Left renal cortex interstitium (tissue), 4 donors: ENCODE data around the gene ANO6. TPM values are rescaled to one million over a fixed set of nuclear protein-coding genes. Genes with fewer than 3 reads are reported as not detected.
"Not testable (repeated sequence)": the region's sequence is repeated elsewhere in the genome, so short reads cannot be mapped to it uniquely, and the experiment has no call there.

Experiments
- DNase-seq, 4 donors: peaks; one replicate each; pipeline ENCODE4 v3.0.0-alpha.2; 2013; ENCODE audit warnings: low read depth in 4 of 4, low spot score in 2 of 4, missing footprints in 1 of 4
- polyA plus RNA-seq, 4 donors: library from polyadenylated mRNA; unstranded; fragments of 120-200 nt; gene quantifications; one replicate each; pipeline ENCODE4 v1.2.1, GENCODE V29; 2013; ENCODE audit not compliant: insufficient read length in 4 of 4

The ANO6 gene, protein sequence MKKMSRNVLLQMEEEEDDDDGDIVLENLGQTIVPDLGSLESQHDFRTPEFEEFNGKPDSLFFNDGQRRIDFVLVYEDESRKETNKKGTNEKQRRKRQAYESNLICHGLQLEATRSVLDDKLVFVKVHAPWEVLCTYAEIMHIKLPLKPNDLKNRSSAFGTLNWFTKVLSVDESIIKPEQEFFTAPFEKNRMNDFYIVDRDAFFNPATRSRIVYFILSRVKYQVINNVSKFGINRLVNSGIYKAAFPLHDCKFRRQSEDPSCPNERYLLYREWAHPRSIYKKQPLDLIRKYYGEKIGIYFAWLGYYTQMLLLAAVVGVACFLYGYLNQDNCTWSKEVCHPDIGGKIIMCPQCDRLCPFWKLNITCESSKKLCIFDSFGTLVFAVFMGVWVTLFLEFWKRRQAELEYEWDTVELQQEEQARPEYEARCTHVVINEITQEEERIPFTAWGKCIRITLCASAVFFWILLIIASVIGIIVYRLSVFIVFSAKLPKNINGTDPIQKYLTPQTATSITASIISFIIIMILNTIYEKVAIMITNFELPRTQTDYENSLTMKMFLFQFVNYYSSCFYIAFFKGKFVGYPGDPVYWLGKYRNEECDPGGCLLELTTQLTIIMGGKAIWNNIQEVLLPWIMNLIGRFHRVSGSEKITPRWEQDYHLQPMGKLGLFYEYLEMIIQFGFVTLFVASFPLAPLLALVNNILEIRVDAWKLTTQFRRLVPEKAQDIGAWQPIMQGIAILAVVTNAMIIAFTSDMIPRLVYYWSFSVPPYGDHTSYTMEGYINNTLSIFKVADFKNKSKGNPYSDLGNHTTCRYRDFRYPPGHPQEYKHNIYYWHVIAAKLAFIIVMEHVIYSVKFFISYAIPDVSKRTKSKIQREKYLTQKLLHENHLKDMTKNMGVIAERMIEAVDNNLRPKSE
- polyA plus RNA-seq, result 10 to 100 TPM; 64.5 to 79.7 (median 68.0) TPM

DNA sequence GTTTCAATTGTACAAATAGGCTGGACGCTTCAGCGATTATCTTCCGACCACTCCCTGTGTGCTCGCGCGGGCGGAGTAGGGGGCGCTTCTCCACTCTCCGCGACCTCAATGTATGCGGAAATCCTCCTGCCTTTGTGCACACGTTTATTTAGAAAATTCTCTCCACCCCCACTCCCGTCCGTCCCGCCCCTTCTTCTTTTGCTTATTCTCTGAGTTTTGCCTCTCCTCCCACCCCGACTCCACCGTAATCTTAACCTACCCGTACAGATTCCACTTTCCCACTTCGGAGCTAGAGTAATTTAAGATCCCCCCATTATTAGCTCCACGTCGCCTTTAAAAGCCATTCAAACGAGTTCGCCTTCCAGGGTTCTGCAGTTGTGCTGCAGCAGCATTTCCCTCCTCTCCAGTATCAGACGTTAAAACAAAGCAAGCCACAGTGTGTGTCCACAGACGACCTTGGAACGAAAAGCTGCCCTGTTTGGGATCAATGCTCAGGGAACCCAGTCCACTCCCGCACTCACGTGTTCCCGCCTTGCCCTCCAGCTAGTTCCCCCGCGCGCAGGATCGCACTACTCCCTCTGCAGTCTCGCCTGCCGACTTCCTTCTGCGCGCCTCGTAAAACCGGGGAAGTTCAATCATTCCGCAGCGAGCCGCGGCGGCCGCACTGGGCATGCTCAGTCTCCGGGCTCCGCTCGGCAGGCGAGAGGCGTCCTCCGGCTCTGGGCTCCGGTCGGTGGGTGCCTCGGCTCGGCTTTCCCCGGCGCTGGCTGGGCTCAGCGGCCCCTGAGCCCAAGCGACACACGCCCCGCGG is at the start of gene ANO6:
TSS of gene ANO6 (plus strand) at position 677 of the 811 bp plus-strand sequence. CDS start 227 bp downstream, outside the sequence.
- peak; percentile 76 to 90 (median 83) for DNase-seq

DNA sequence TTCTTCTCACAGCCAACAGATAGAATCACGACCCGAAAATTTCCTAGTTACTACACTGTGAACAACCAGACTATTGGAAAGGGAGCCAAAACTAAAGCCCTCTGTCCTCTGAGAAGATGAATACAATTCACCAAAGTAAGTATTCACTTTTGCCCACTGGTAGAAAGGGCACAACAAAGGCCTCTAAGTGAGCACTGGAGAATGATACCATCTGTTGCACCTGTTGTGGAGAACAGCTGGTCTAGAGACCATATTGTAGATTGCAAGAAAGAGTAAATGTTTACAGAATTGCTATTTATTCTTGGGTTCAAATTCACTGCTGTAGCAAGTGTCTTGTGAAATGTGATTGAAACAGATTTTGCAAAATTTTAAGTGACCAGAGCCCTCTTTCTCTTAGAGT is 46.9 kb upstream of the ANO6 start:
- no peak for DNase-seq

DNA sequence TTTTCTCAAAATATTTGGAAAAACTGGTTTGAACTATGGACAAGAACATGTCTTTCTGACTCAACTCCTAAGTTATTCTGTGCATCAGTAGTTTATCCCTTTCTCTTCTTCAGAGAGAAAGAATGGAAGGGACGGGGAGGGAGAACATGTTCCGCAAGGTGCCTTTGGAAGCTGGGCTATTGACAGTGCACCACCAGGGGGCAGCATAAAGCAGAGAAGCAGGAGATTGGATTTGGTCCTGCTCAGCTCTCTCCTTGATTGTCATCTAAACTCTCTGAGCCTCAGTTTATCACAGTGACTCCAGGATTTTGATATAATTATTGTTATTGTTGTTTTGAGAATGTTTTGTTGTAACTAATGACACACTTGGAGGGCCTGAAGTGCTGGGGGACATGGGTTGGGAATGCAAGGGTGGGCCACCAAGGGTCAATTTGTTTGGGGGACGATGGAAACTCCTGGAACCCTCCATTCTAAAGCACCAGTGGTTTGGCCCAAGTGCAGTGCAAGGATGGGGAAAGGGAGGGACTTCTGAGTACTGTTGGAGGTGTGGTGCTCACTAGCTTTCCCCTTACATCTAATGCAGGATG is 45.3 kb upstream of the ANO6 start:
- DNase-seq, result peak in 3 of 4 donors; percentile 18 to 45 (median 22)

DNA sequence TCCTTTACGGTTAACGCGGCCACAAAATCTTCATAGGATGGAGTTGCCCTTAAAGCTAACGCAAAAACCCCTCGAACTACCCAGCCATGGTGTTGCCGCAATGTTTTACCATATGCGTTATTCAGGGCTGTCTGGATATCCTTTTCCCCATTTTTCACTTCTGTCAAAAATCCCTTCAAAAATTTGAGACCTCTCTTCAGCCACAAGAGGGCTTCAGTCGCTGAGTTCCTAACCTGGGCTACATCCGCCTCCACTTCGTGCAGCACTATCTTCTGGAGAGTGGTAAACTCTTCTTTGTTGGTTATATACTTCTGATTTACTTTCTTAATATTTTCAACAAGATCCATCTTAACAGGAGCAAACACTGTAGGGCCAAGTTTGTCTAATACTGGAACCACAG is 42.6 kb upstream of the ANO6 start:
- DNase-seq, result not testable (repeated sequence)

DNA sequence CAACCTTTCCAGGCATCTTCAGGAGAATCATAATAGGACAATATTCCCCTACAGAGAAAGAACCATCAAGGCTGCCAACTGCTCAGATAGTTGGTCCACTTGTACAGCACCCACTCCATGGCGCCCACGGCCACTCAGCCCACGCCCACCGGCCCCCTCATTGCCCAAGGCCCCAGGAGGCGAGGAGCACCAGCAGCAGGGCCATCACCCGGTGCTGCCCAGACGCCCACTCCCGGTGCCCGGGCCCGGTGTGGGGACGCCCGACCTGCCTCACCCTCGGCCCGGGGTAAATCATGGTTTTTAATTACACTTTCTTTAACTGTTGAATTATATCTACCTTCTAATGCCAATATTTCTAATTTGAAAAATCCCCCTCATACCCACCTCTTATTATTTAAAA is 41.3 kb upstream of the ANO6 start:
- no peak for DNase-seq

DNA sequence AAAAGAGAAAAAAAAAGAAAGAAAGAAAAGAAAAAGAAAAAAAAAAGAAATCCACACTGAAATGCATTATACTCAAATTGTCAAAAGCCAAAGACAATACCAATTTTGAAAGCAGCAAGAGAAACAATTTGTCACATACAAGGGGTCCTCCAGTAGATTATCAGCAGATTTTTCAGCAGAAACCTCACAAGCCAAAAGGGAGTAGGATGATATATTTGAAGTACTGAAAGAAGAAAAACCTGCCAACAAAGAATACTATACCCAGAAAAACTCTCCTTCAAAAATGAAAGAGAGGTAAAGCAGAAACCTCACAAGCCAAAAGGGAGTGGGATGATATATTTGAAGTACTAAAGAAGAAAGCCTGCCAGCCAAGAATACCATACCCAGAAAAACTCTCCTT is 37.1 kb upstream of the ANO6 start:
- DNase-seq, result no peak

DNA sequence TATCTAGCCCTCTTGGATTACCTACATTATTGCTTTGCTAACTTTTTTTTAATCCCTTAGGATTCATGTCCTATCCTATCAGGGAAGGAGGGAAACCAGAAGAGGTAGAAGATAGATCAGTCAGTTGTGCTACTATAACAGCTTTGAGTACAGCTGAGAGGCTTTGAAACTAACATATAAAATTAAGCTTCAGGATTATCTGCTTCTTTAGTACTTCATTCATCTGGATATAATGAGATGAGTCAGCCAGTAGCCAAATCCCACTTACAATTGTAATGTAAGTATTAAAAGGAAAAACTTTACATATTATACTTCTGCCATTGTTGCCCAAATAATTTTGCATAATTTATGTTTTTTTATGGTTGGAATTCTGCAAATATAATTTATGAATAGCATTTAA is 33.4 kb upstream of the ANO6 start:
- DNase-seq, result no peak

DNA sequence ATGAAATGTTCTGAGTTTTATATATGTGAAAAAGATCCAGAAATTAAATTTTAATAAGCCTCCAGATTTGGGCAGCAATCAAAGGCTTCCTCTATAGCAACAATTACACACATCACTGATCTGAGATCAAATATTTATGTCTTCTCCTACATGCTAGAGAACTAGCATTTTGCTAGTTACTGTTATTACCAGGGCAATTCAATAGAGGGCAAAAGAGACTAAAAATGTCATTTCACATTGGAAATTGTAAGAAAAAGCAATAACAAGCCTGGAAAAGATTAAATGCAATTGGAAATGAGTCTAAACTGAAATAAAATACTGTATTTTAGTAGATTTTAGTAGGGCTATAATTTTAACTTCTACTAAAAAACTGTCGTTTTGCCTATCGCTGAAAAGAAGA is 32.6 kb upstream of the ANO6 start:
- DNase-seq, result peak in 1 of 4 donors; percentile 2

DNA sequence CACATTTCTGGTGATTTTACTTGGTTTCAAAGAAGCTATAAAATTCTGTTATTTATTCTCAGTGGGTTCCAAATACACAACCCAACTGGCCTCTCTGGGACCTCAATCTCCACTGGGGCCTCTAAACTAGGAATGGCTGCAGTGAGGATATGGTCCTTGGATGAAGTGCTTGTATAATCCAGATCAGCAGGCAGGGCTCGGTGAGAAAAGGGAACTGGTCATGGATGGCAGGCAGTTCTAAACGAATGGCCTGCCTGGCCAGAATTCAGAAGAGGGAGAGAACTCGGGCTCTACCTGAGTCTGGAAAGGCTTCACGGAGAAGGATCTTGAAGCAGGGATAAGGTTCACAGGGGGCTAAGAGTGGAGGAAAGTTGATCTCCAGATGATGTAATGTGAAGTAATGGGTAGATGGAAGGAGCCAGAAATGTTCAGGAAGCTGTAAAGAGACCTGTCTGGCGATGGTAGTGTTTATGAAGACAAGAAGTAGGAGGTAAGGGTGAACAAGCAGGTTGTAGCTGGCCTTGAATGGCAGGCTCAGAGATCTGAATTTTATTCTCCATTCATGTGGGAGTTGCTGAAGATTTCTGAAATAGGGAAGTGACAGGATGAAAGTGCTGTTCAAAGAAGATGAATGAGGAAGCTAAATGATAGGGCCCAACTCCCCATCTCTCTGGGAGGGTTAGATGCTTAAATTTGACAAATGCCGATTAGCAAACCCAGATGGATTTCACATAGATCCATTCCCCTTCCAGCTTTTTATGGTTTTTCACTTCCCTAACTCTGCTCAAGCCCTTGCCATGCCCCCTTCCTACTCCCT is 31.5 kb upstream of the ANO6 start:
- DNase-seq, result no peak

DNA sequence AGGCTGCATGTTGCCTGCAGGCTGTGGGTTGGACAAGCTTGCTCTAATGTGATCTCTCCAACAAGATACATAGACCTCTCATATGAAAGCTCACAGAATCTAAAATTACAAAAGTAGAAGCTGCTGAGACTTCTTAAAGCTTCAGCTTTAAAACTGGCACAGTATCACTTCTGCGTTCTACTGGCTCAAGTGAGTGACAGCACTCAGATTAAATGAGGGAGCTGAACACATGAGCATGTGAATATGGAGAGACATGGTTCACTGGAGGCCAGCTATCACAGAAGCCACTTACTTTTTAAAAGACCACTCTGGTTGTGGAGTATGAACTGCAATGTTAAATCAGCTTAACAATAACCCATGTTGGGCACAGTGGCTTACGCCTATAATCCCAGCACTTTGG is 29.1 kb upstream of the ANO6 start:
- DNase-seq, result no peak

DNA sequence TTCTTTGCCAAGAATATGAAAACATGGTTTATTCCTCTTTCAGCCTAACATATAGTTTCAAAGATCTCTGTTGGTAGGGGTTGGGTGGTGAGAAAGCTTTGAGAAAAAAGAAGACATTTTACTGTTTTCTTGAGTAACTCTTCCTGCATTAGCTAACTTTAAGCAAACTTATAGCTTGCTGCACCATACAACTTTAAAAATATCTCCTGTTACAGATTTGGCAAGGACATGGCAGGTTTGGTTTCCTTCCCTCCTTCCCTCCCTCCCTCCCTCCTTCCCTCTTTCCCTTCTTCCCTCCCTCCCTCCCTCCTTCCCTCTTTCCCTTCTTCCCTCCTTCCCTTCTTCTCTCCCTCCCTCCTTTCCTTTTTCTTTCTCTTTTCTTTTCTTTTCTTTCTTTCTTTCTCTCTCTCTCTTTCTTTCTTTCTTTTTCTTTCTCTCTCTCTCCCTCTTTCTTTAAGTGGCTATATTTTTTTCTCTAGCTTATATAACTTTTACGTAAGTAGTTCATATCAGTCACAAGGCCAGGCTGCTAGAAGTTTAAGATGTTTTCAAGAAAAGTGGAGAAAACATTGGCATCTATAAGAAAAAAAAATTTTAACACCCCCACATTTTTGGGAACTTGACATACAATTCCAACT is 26.0 kb upstream of the ANO6 start:
- DNase-seq, result no peak

DNA sequence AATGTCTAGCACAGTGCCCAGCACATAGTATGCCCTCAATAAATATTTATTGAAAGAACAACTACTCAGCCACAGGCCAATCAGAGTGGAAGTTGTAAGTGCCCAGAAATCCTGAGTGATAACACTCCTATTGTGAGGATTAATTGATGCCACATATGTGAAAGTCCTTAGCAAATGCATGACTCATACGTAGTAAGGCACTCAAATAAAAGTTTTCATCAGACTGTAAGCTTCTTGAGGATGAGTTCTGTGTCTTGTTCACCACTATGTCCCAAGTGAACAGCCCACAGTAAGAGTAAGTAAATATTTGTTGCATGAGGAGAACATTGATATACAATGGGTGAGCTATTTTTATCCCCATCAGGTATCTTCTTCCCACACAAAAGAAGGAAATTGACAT is 24.7 kb upstream of the ANO6 start:
- DNase-seq, result no peak

DNA sequence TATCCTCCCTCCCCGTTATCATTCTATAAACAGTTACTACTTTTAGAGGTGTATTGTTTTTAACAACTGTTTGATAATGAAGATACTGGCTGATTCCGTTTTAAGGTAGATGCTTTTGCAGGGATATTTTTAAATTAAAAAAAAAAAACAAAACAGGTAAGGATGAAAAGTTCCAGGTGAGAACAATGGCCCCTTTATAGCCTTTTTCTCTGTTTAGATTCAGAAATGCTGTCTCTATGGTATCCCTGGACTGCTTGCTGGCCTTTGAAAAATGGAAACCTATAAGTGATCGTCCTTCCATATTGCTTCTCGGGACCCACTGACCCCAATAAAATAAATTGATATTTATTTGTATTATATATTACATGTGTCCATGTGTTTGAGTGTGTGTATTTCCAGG is 23.2 kb upstream of the ANO6 start:
- DNase-seq, result no peak

DNA sequence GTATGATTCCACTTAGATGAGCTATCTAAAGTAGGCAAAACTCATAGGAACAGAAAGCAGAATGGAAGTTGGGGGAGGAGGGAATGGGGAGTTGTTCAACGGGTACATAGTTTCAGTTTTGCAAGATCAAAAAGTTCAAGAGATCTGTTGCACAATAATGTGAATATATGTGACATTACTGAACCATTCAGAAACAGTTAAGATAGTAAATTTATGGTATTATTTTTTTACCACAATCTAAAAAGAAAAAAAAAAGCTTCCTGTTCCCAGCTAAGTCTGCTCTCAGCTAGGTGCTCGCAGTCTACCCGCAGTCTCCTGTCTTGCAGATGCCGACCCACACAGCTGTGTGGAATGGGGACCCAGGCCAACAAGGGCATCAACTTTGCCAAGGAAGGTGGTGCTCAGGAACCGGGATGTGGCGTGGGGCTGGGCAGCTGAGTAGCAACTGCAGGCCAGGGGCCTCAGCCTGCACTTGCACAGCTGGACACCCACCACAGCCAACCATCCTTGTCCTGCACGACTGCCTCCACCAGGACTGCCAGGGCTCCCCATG is 15.3 kb upstream of the ANO6 start:
- DNase-seq, result no peak

DNA sequence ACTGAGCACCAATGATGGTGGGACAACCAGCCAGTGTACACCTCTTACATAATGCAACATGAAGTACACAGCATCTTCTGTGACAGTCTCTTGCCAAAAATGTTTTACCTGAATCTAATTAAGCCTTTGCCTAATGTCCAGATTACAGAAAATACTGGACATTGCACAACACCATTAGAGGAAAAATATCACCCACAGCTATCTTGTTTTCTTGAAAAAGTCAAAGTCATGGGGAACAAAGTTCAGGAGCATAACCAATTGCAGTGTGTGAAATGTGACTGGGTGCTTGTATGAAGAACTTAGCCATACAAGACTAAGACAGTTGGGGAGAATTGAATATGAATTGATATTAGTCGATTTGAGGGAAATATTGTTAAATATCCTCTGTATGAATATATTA is 12.1 kb upstream of the ANO6 start:
- no peak for DNase-seq

DNA sequence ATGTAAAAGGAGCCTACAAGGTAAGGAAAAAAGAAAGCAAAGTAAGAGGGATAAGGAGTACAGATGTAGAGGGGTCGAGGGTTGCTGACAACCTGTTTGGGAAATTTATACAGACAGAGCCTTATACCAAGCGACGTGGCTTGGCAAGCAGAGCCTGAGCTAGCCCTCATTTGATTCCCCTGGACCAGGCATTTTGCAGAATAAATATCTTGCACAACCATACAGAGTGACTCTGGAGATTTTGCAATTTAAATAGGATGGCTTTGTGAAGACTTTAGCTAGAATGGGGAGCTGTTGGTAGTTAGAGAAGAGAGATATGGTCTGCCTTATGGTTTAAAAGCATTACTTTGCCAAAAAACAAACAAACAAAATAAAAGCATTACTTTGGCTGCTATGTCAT is 11.1 kb upstream of the ANO6 start:
- no peak for DNase-seq

DNA sequence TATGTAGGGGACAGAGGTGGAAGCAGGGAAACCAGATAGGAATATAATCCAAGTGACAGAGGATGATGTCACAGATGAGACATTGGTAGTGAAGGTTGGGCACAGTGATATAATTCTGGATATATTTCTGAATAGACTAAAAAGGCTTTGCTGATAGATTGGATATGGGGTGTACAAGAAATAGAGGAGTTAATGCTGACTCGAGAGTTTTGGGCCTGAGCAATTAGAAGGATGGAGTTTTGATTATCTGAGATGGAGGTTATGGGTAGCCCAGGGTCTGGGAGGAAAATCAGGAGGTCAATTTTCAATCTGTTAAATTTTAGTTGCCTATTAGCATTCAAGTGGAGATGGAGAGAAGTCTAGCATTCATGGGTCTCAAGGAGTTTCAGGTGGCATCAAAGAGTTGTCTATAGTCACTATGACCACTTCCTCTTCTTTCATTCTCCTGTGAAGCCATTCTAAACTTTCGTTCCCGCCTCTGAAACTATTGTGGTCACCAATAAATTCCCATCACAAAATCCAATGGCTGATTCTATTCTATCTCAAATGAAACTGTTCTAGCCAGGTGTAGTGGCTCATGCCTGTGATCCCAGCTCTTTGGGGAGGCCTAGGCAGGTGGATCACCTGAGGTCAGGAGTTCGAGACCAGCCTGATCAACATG is 10.6 kb upstream of the ANO6 start:
- no peak for DNase-seq
